B cell (primary cell): ENCODE data around the gene PLCXD3. TPM values are rescaled to one million over a fixed set of nuclear protein-coding genes. Genes with fewer than 3 reads are reported as not detected.

Experiments
- ATAC-seq: fragments of 200-7000 bp; cut with Tn5 transposase; one replicate; pipeline ENCODE4 v1.10.0; 2021; ENCODE audit warnings: low read depth, mild to moderate bottlenecking, moderate number of reproducible peaks, moderate library complexity
- CTCF ChIA-PET: fragments of 350-600 bp; sonication (Branson Sonifier 250); formaldehyde crosslinking; loops from one replicate; lab custom pipeline; 2021; ENCODE audit warnings: antibody characterized with exemption, inconsistent platforms; lab: Charles Lee
- POLR2A ChIA-PET: fragments of 350-600 bp; sonication (Branson Sonifier 250); formaldehyde crosslinking; loops from one replicate; lab custom pipeline; 2021; ENCODE audit warnings: antibody characterized with exemption; lab: Charles Lee
- DNase-seq: peaks from one replicate; pipeline ENCODE4 v3.0.0; 2013
- H2AFZ ChIP-seq: 2 replicates; pipeline ENCODE4 v1.6.1; 2012; ENCODE audit warnings: mild to moderate bottlenecking, low read depth, low read length; ENCODE audit not compliant: insufficient read depth, poor library complexity, severe bottlenecking
- H3K27ac ChIP-seq, 2 donors: 1 replicate in 1 of 2; 2 replicates in 1 of 2; pipeline ENCODE4 v1.5.1; 2012 to 2013; ENCODE audit warnings: low read length in 2 of 2, mild to moderate bottlenecking in 2 of 2, moderate library complexity in 1 of 2
- H3K27me3 ChIP-seq, 4 experiments: fragments of 200-600 bp in 1 of 4; sonication (generic) in 1 of 4; replicated peaks in 1 of 4; 1 replicate in 2 of 4; 2 replicates in 2 of 4; pipeline versions ENCODE4 v1.6.1 to v1.7.0; 2013 to 2016; ENCODE audit warnings: low read length in 3 of 4, mild to moderate bottlenecking in 2 of 4, mixed read lengths in 1 of 4, moderate library complexity in 1 of 4; ENCODE audit not compliant: insufficient read depth in 4 of 4, control insufficient read depth in 3 of 4; ENCODE audit errors: control extremely low read depth in 1 of 4
- H3K36me3 ChIP-seq, 2 experiments: replicated peaks in 1 of 2; 1 replicate in 1 of 2; 2 replicates in 1 of 2; pipeline versions ENCODE4 v1.6.1 to v1.7.1; 2013; ENCODE audit warnings: low read length in 1 of 2; ENCODE audit not compliant: insufficient read depth in 2 of 2, control insufficient read depth in 1 of 2; ENCODE audit errors: control extremely low read depth in 1 of 2, extremely low read depth in 1 of 2
- H3K4me1 ChIP-seq, 2 donors: fragments of 200-600 bp in 1 of 2; sonication (generic) in 1 of 2; 1 replicate in 1 of 2; 2 replicates in 1 of 2; pipeline versions ENCODE4 v1.5.1 to v1.6.1; 2013 to 2017; ENCODE audit warnings: low read length in 2 of 2; ENCODE audit not compliant: control insufficient read depth in 2 of 2, insufficient read depth in 2 of 2
- H3K4me2 ChIP-seq: replicated peaks from 2 replicates; pipeline ENCODE3; 2012; ENCODE audit warnings: mild to moderate bottlenecking, low read depth, low read length; ENCODE audit not compliant: poor library complexity, severe bottlenecking
- H3K4me3 ChIP-seq, 5 experiments: fragments of 200-600 bp in 1 of 5; sonication (generic) in 1 of 5; 1 replicate in 3 of 5; 2 replicates in 2 of 5; pipeline versions ENCODE4 v1.5.1 to v1.7.0; 2011 to 2016; ENCODE audit warnings: low read length in 4 of 5, mild to moderate bottlenecking in 4 of 5, low read depth in 2 of 5, control low read depth in 1 of 5, moderate library complexity in 1 of 5; ENCODE audit not compliant: insufficient read depth in 1 of 5; ENCODE audit errors: control extremely low read depth in 1 of 5, extremely low read depth in 1 of 5
- H3K79me2 ChIP-seq: fragments of 200-600 bp; sonication (generic); one replicate; pipeline ENCODE4 v1.6.0; 2016; ENCODE audit warnings: low read length; ENCODE audit not compliant: control insufficient read depth, insufficient read depth
- H3K9ac ChIP-seq: fragments of 200-600 bp; sonication (generic); 2 replicates; pipeline ENCODE4 v1.6.1; 2017; ENCODE audit warnings: mild to moderate bottlenecking, low read length, moderate library complexity
- H3K9me3 ChIP-seq, 3 donors: one replicate each; pipeline versions ENCODE4 v1.6.1 to v1.7.1; 2013; ENCODE audit warnings: low read length in 2 of 3; ENCODE audit not compliant: control insufficient read depth in 2 of 3, insufficient read depth in 1 of 3; ENCODE audit errors: control extremely low read depth in 1 of 3
- H4K20me1 ChIP-seq: 2 replicates; pipeline ENCODE4 v1.6.0; 2012; ENCODE audit warnings: mild to moderate bottlenecking, low read length; ENCODE audit not compliant: insufficient read depth, control insufficient read depth, poor library complexity, severe bottlenecking
- H3K27ac Mint-ChIP-seq: one replicate; pipeline ENCODE4 v1.8.0; 2021; ENCODE audit warnings: mixed read lengths
- H3K27me3 Mint-ChIP-seq: one replicate; pipeline ENCODE4 v1.8.0; 2021; ENCODE audit warnings: mixed read lengths
- H3K4me1 Mint-ChIP-seq: one replicate; pipeline ENCODE4 v1.8.0; 2021; ENCODE audit warnings: mixed read lengths
- H3K4me3 Mint-ChIP-seq: one replicate; pipeline ENCODE4 v1.8.0; 2021; ENCODE audit warnings: mixed read lengths
- H3K9me3 Mint-ChIP-seq: one replicate; pipeline ENCODE4 v1.8.0; 2022; ENCODE audit warnings: mixed read lengths; ENCODE audit not compliant: insufficient read depth
- CTCF ChIP-seq: fragments of 200-600 bp; IDR thresholded peaks from one replicate; pipeline ENCODE4 v1.8.0; 2022; ENCODE audit warnings: antibody characterized with exemption, mild to moderate bottlenecking
- EZH2 ChIP-seq: IDR thresholded peaks from 2 replicates; pipeline ENCODE4 v1.6.1; 2012; ENCODE audit warnings: borderline replicate concordance, low read depth, mild to moderate bottlenecking, moderate library complexity, low read length; ENCODE audit not compliant: insufficient read depth, poor library complexity, severe bottlenecking
- WGBS: methylation state at CpG from one replicate; pipeline ENCODE4 v1.1.5; 2013; ENCODE audit warnings: missing lambda C conversion rate; ENCODE audit not compliant: insufficient coverage; 5-methylcytosine and 5-hydroxymethylcytosine counted together
- intact Hi-C: fragments of 100-400 bp; cut with micrococcal nuclease; formaldehyde crosslinking; loops from one replicate; pipeline ENCODE4 v1.10.0; 2022
- polyA plus RNA-seq: library from polyadenylated mRNA; depleted of rRNA; stranded (reverse); fragments of >200 nt; gene quantifications from 2 replicates; pipeline ENCODE4 v1.2.3, GENCODE V29; 2012
- total RNA-seq, 2 donors: library from RNA; stranded (reverse); fragments of 120-200 nt in 1 of 2; gene quantifications; 1 replicate in 1 of 2; 2 replicates in 1 of 2; pipeline versions ENCODE4 v1.2.3 to v1.2.4, GENCODE V29; 2013 to 2022

The PLCXD3 gene
- total and polyA plus RNA-seq, 2 donors (not counting 1 experiment from before 2014, with no cell fraction given), result not detected

DNA sequence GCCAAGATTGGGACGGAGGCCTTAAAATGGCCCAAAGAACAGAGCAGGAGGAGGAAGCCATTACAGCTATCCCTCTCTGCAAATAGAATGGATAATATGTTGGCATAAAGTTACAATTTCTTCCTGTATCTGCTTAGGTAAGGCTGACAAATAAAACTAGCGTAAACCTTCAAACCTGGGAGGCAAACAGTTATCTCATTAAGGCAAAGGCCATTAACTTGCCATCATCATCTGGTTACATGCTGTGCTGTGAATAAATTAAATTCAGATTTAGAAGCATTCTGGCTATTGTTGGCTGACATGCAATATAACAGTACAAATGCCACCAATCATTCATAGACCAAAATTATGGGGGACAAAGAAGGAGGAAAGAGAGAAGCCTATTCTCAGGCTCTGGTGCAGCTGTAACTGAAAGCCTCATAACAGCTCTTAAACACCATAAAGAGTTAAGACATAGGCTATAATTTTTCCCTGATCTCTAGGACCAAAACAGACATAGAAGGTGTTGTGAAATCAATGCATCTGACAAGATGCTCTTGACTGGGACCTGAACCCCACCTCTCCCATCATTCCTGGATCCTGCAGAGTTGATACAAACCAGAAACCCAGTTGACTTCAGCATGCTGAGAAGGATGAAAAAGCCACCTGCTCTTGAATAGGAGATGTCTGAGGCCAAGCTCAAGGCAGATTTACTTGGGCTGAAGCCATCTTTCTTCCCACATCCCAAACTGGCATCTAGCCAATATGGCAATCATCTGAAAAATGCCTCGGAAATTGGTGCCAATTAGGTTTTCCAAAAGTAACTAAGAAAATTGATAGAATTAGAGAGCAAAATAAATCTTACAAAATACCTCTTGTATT is 62.5 kb downstream of the PLCXD3 start:
- no peak for TF ChIP-seq EZH2
- no peak for TF ChIP-seq CTCF
- H3K4me2 ChIP-seq, result no peak overlapping the region

GRCh38 chr5:41445937-41446563 is 64.4 kb downstream of the PLCXD3 start:
- ATAC-seq (no peak), DNase-seq (no peak)
- Histone ChIP-seq H3K9me3 (no peaks in the 10 kb centered on the region), H4K20me1 (no peaks in the 10 kb centered on the region), H3K4me3 (no peak overlapping the region), H3K27me3 (no peaks in the 10 kb centered on the region), H3K27ac (no peak overlapping the region), H3K4me1 (no peaks in the 10 kb centered on the region), H3K4me2 (no peak overlapping the region), H2AFZ (no peak overlapping the region), H3K36me3 (no peaks in the 10 kb centered on the region), H3K9ac (no peak overlapping the region), H3K79me2 (no peaks in the 10 kb centered on the region)
- TF ChIP-seq EZH2 (no peak), CTCF (no peak)
- Mint-ChIP-seq H3K4me1 (no peaks in the 10 kb centered on the region), H3K27ac (no peak overlapping the region), H3K9me3 (no peaks in the 10 kb centered on the region), H3K4me3 (no peak overlapping the region), H3K27me3 (no peaks in the 10 kb centered on the region)
- ChIA-PET CTCF (no interaction called here), POLR2A (no interaction called here)
- 96% methylated on average over 4 of the region's 16 CpGs for WGBS
- intact Hi-C loops, result no loop called here

More for the DNA sequence above, 62.5 kb downstream of the PLCXD3 start:
- H3K27ac ChIP-seq, result no peak overlapping the region
- no peaks in the 10 kb centered on the region for H3K36me3 ChIP-seq
- WGBS, result no CpG with 5 or more reads among the region's 3 CpGs
- Mint-ChIP-seq H3K27me3 (no peaks in the 10 kb centered on the region), H3K27ac (no peak overlapping the region), H3K9me3 (no peaks in the 10 kb centered on the region), H3K4me1 (no peaks in the 10 kb centered on the region), H3K4me3 (no peak overlapping the region)
- no peaks in the 10 kb centered on the region for H3K79me2 ChIP-seq
- no peaks in the 10 kb centered on the region for H3K27me3 ChIP-seq
- H3K4me1 ChIP-seq, result no peaks in the 10 kb centered on the region
- no peak for DNase-seq
- H3K9ac ChIP-seq, result no peak overlapping the region
- no peak overlapping the region for H3K4me3 ChIP-seq
- no peak for ATAC-seq
- no peaks in the 10 kb centered on the region for H3K9me3 ChIP-seq
- POLR2A ChIA-PET, result no interaction called here
- CTCF ChIA-PET, result no interaction called here
- intact Hi-C loops, result no loop called here
- H2AFZ ChIP-seq, result no peak overlapping the region
- no peaks in the 10 kb centered on the region for H4K20me1 ChIP-seq
